ENCODE data around the gene RELB.
A peak's percentile ranks its signal among the peaks of the same experiment; 100 is the strongest.

Gene RELB

GRCh38 chr19:45063851-45064801 lies 62.9 kb downstream of the RELB start:
- no peak for DNase-seq

GRCh38 chr19:45066921-45067661 lies 65.8 kb downstream of the RELB start:
- DNase-seq = no peak

GRCh38 chr19:45068041-45068440 lies 66.8 kb downstream of the RELB start:
- DNase-seq = no peak

GRCh38 chr19:45069056-45069455 lies 67.8 kb downstream of the RELB start:
- no peak for DNase-seq

GRCh38 chr19:45070214-45070613 lies 69.0 kb downstream of the RELB start:
- DNase-seq = no peak

GRCh38 chr19:45070861-45071544 lies 69.7 kb downstream of the RELB start:
- no peak for DNase-seq

GRCh38 chr19:45071545-45071938 lies 70.3 kb downstream of the RELB start:
- DNase-seq = no peak

GRCh38 chr19:45071969-45072790 lies 70.9 kb downstream of the RELB start:
- no peak for DNase-seq

GRCh38 chr19:45074744-45075300 lies 73.6 kb downstream of the RELB start:
- no peak for DNase-seq

GRCh38 chr19:45075301-45076028 lies 74.2 kb downstream of the RELB start:
- peak; percentile 22 for DNase-seq

GRCh38 chr19:45076029-45076850 lies 75.0 kb downstream of the RELB start, which contains the start of gene ZNF296:
TSS of gene ZNF296 (minus strand) at chr19:45076478. CDS start at chr19:45076373, 105 bp downstream.
- peak; percentile 67 for DNase-seq

GRCh38 chr19:45076851-45077730 lies 75.8 kb downstream of the RELB start:
- DNase-seq = no peak

GRCh38 chr19:45078390-45079062 lies 77.3 kb downstream of the RELB start:
- no peak for DNase-seq

GRCh38 chr19:45079063-45079910 lies 78.0 kb downstream of the RELB start, which contains the start of gene GEMIN7:
TSS of gene GEMIN7 (plus strand) at chr19:45079260. CDS start at chr19:45090115, 10,855 bp downstream.
- DNase-seq = peak; percentile 67

- DNase-seq = no peak
Observed at GRCh38 chr19:45079911-45080370, 78.7 kb downstream of the RELB start.

GRCh38 chr19:45082170-45082569 lies 80.9 kb downstream of the RELB start:
- no peak for DNase-seq

- no peak for DNase-seq
Observed at GRCh38 chr19:45086480-45086879, 85.2 kb downstream of the RELB start.
